Measurements from ENCODE around the gene ADA.
"Not testable (repeated sequence)": the region's sequence is repeated elsewhere in the genome, so short reads cannot be mapped to it uniquely, and the experiment has no call there.

The ADA gene

DNA sequence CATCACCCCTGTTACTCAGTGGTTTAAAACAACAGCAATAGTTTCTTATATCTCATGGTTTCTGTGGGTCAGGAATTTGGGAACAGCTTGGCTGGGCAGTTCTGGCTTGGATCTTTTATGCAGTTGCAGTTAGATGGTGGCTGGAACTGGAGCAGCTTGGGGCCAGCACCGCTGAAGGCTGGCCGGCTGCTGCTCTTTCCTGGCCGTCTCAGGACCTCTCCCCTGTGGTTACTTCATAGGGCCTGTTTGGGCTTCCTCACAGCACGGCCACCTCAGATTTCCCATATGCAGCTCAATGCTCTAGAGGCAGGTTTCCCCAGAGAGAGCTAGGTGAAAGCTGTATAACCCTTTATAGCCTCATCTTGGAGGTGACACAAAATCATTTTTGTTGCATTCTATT, 53.6 kb downstream of the ADA start:
- DNase-seq: no peak

DNA sequence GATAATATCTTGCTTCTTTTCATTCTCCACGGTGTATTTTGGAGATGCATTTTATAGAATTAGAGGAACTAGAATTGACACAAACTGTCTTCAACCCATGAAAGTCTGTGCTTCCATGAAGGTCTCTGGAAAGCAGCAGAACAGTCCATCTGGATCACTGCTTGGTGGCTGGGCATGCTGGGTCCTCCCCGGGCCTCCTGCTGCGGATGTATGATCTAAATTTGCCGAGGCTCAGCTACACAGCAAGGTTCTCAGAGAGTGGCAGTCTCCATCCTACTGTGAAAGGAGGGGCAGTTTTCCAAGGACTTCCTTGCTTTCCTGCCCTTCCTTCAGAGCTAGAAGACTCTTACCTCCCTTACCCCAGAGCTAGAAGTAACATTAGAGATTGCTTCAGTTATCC, 54.0 kb downstream of the ADA start:
- no peak for DNase-seq

DNA sequence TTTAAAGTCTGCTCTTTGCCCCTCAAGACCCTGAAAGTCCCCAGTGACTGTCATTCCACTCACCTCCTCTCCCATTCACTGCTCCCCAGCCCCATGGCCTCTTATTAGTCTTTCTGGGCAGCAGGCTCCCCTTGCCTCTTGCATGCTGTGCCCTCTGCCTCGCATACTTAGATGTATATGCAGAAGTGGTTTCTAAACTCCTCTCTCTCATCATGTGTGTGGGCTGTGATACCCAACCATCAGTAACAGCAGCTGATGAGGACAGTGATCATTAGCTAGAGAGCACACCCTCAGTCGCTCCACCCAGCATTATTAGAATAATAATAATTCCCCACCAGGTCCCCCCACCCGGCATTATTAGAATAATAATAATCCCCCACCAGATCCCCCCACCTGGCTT, 54.6 kb downstream of the ADA start:
- no peak for DNase-seq

DNA sequence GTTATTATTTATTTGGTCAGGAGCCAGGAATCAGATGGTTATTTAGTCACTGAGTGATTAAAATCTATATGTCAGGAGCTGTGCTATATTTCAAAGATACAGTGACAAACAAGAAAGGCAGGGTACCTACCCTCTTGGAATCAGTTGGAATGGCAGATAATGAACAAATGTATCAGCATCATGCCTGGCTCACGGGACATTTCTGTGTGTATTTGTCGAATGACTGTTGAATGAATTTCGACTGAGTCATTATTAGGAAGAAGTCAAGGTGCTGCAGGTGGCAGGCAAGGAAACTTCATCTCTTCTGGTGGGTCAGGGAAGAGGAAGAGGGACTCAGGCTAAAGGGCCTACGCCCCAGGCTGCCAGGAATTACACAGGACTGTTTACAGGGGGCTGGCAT, 55.5 kb downstream of the ADA start:
- DNase-seq: no peak

DNA sequence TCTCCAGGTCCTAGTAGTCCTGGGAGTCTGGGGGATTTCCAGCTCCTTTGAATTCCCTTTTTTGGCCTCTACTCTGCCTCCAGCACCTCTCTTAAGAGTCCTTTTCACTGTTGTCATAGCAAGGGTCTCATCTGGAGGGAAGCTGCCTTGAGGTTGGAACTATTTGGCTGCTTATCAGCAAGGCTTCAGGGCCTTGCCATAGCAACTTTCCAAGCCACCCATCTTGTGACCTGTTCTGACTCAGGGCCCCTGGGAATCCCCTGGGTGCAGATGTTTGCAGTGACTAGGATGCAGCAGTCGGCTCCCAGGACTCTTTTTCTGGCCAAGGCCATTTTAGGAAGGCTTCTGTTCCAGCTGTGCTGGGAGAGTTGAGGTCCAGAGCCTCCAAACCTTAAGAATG, 56.8 kb downstream of the ADA start:
- DNase-seq: no peak

DNA sequence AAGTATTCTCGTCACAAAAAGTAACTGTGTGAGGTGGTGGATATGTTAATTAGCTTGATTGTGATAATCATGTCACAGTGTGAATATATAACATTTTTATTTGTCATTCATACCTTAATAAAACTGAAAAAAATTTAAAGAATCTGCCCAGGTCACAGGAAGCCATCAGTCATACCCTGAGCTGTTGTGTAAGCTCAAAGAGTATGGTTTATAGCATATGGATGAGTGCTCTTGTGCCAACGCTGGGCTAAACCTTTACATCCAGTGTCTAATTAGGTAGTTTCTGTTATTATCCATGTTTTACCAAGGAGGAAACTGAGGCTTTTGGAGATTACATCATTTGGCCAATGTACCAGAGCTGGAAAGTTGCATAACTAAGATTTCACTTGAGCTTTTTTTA, 57.7 kb downstream of the ADA start:
- DNase-seq: no peak

DNA sequence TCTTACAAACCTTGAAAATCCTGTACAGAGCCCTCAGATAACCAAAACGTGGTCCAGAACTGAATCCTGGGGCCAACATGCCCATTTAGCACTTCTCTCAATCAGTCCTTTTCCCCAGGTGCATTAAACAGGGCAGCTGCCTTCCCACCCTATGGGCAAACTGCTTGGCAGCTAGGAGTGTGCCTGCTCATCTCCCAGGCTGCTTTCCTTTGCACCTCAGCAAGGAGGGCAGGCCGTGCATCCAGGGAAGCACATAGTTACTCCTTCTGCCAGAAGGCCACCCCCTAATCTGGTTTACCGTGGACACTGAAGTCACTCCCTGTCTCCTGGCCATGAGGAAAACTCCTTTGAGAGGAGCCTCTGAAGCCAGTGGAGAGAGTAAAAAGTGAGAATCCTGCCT, 59.1 kb downstream of the ADA start:
- DNase-seq: no peak

DNA sequence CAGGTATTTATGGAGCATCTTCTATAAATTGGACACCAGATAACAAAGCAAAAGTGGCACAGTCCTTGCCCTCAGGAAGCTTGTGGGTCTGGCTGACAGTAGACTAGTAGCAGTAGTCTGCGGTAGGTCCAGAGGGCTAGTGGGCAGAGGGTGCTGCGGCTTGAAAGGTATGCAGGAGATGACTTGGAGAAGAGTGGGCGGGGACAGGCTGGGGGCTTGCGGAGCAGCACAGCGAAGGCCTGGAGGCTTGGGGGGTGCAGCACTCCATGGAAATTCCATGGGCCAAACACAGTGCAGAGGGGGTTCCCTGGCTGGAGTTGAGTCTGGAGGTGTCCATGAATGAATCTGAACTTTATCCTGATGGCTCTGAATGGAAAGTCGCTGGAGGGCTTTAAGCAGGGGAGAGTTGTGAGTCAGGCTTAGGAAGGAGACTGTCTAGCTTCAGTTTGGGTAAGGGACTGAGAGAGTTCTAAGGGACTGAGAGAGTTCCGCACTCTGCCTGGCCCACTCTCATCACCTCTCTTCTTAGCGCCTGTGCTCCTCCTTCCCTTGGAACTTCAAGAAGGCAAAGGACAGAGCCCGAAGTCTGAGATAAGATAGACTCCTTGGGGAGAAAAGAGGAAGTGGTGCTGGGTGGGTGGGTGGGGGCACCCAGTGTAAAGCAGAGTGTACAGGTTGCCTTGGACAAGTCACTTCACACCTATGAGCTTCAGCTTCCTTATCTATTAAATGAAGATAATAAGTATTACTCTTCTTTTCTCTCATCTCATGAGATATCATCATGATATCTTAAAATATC, 60.3 kb downstream of the ADA start:
- no peak for DNase-seq

DNA sequence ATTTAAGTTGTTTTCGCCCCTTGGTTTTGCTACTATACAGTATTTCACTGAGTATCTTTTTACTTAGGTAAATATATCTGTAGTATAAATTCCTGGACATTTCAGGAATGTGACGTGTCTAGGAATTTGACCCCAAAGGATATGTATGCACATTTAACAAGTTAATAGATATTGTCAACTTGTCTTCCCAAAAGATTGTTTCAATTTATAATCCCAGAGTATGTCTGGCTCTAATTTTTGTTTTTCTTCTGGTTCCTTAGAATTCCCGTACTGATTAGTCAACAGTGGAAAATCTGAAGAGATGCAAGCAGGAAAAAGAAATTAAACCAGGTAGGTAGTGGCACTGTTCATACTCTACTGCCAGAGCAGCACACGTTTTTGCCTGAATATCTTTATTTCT, 62.0 kb downstream of the ADA start:
- no peak for DNase-seq

DNA sequence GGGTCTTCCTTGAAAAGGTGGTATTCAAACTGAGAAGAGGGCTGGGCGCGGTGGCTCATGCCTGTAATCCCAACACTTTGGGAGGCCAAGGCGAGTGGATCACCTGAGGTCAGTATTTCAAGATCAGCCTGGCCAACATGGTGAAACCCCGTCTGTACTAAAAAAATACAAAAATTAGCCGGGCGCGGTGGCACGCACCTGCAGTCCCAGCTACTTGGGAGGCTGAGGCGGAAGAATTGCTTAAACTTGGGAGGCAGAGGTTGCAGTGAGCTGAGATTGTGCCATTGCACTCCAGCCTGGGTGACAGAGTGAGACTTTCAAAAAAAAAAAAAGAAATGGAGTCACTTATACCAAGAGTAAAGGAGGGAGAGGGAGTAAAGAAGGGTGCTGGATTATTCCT, 63.2 kb downstream of the ADA start:
- not testable (repeated sequence) for DNase-seq

DNA sequence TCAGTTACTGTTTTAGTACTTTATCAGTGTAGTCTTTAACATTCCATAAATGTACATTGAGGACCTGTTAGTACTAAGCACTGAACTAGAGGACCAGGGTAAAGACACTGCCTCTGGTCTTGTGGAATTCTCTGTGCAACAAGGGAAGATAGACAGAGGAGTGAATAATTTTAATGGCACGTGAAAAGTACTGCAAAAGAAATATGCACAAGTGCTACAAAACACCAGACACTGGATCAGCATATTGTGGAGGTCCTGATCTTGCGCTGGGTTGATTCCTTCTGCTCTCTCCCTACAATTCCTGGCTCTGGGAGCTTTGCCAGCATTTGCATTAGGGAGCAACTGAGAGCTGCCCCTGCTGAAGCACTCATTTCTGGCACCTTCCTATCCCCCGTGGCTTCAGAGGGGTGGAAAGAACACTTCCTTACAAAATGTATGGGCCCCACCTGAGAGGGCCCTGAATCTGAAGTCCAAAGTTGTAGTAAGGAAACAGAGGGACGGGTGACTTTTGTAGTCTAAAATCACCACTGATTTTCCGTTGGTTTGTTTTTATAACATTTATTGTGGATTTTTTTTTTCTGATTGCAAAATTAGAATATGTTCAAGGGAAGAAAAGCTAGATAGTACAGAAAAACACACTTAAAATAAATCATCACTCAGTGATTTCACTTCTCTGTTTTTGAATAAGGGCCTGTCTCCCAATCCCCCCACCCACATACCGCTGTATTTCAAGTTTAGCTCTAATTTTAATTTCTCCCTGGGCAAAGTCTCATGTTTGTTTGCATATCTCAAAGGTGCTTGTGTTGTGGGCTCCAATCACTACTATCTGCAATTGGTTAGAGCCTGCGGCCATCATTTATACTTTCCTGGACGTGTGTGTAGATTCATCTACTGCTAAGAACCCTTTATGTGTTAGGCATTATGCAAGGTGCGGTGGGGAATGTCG, 64.2 kb downstream of the ADA start:
- no peak for DNase-seq

DNA sequence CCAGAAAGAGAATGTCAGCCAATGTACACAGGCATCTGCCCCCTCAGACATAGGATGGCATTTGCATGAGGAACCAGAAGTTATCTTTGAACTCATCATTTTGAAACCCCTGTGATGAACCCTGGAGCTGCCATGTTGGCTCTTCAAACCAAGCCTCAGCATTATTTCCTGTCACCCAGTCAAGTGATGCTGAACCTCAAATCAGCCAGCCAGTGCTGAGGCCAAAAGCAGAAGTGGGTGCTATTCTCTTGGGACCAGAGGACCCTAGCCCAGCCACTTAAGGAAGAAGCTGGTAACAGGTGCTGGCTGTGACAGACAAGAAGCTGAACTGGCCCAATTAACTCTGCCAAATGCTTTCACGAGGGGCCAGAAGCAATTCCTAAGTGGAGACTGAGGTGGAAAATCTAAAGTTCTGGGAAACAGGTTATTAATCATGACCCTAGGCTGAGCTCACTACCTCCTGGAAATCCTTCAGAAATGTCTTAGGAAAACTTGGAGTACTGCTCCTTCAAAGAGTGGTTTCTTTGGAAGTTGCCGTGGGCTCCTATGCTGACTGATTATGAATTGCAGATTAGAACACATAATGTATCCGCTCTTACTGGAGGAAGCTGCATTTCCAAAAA, 65.1 kb downstream of the ADA start:
- DNase-seq: peak in 1 of 5 experiments; percentile 29

DNA sequence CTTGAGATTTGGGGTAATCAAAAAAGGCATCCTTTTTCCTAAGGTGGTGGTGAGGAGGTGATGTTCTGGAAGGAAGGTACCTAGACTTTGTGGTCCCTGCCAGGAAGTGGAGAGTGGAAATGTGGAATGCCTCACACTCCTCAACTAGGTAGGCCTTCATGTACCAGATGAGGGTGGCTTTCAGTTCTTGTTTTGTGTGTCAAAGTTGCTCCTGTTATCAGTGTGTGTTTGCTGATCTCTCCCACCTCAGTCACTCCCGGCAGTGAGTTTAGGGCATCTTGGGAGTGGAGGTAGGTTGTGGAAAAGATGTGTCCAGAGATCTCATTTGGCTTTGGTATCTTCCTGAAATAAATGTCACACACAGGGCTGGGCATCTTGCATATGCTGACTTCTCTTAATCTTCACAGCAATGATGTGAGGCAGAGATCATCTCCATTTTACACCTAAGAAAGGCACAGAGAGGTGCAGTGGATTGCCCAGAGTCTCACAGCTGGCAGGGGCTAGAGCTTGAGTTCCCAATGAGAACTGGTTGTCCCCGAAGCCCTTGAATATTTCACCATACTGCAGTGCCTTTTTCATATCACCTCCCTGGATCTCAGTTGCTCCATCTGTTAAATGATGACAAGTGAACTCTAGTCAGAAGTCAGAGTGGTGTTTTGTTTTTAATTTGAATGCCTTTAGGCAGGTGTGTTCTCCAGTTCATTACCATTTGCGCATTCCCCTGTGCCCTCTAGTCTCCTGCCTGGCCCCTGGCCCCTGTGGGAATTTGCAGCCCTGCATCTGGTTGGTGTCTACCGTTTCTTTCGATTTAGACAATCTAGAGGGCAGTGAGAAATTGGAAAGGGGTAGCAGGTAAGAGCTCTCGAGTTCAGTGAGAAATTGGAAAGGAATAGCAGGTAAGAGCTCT, 66.2 kb downstream of the ADA start:
- DNase-seq: no peak

DNA sequence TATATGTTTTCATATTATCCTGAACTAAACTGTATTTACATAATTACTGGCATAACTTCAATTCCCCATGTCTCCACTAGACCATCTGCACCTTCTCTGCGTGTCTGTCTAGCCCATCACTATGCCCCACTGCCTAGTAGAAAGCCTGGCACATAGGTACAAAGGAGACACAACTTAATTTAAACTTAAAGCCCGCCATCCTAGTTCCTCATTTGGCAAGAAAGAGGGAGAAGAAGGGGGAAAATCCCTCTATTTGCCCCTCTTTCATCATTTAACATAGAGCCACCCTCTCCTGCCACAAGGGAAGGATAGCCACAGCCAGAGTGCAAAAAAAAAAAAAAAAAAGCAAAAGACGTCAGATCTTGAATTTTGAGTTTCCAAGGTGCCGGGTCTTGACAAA, 67.3 kb downstream of the ADA start:
- no peak for DNase-seq

DNA sequence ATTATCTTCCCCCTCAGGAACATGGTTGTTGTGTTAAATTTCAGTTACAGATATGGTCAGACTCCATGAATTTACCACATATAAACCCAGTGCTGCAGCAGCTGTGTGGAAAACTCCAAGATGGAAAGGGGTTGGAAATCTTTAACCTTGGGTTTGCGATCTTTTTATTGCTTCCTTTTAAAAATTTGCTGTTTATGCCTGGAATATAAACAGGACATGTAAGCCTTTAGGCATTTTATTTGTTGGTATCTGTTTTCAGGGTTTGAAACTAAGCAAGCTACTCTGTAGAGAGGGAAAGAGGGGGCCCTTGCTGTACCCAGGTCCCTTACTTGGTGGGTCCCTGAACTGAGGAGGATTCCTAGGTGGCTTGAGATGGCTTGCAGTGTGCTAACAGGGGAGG, 68.3 kb downstream of the ADA start:
- DNase-seq: no peak

DNA sequence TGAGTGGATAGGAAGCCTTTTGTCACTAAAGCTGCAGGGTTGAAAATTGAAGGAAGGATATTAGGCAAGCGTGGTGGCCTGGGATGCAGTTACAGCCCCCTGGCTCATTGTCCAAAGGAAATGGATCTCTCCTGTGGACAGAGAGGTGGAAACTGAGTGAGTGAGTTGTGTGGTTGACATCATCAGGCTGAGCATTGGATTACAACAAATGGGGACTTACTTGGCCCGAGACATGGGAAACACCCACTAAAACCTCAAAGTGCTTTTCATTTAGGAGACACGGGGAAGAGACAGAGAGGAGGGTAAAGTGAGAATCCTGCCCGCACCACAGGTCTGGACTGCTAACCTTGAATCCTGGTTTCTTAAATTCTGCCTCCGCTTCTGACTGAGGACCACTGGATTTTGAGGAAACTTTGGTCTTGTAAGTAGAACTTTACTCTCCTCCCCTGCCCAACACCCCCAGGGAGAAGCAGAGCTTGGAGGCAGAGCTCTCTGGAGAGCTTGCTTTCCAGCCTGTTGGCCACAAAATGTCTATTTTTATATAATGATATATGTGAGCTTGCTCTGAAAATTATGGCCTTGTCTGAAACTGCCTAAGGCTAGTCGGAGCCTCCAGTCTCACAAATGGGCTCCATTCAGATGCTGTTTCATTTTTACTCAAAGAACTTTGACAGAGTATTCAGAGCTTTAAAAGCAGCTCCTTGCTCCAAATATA, 69.0 kb downstream of the ADA start, which contains the start of gene PKIG:
PKIG (plus strand) TSS at position 269 of the 715 bp plus-strand sequence. CDS start 31,978 bp downstream, outside the sequence.
- no peak for DNase-seq

DNA sequence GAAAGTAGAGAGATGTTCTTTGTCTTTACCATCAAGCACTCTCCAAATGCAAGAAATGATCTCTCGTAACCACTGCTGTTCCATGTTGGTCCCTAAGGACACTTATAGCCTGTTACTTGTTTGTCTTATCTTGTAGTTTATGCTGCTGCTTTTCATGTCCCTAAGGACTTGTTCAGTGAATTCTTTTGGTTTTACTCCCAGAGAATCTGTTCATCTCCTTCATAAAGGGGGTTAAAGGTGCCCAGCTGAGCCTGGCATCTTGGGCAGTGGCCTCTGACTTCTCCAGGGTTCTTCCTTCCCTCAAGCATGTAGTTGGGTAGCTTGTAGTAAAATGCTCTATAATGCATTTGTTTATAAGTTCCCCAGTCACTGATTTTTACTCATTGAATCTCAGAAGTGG, 70.0 kb downstream of the ADA start:
- DNase-seq: no peak

DNA sequence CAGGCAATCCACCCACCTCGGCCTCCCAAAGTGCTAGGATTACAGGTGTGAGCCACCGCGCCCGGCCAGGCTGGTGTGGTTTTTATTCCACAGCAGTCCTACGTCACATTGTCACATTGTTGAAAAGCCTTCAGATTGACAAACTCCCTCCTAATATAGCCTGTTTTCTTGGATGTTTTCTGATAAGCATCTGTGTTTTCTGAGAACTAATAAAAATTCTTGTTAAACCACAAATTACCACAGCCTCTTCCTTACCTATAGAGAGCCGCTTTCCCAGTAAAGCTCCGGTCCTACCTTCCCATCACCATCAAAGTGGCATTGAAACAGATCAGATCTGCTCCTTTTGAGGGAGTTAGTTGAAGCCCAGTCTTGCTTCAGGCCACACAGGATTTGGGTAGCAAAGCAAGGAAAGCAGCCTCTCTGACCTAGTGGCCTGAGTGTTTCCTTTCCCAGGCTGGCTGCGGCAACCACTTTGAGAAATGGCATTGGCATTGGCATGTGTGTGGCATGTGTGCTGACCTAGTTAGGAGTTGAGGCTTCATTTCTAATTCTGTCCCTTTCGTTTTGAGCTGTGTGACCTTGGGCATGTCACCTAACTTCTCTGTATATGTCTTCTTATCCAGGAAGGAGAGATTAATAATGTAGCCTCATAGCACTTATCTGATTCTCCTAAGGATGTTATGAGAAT, 70.8 kb downstream of the ADA start:
- no peak for DNase-seq

DNA sequence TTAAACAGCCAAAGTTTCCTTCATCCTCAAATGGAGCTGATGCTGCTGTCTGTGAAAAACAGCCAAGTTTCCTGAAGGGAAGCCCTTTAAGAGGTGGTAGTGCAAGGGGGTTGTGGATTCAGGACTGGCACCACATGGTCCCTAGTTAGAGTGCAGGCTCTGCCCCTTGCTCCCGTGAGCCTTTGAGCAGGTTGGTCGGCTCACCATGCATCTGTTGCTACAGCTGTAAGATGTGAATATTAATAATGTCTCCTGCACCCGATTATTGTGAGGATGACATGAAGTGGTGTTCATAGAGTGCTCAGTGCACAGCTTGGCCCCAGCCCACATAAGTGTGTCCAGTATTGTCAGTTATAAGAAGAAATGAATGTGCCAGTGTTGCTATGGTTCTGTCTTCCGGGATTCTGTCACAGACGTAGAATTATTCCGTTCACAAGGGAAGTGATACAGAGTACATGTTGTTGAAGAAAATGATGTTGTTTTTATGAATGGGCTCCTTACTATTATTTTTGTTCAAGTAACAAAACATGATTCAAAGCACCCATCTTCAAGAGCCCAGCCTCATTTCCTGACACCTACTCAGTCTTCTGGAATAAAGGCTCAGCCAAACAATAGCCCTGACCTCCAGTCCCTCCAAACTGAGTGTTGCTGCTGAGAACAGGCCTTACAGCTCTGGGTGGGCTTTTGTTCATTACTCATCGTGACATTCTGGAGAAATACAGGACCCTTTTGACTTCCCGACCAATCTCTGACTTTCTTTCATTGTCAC, 72.0 kb downstream of the ADA start:
- DNase-seq: no peak

DNA sequence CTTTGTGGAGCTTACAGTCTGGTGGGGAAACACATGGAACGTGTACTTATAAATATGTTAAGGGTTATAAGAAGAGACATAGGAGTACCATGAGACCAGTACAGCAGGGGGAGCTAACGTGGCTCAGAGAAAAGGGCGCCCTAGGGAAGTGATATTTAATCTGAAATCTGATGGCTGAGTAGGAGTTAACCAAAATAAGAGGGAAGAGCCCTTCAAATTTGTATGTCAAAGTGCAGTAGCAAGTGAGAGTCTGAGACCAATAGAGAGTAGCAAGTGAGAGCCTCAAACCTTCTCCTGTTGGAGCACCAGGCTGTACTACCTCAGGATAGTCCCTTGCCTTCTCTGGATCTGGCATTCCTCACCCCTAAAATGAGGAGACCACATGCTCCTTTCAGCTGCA, 75.2 kb downstream of the ADA start:
- DNase-seq: no peak
